ENCODE data around the gene WDR75. TPM values are rescaled to one million over a fixed set of nuclear protein-coding genes. Genes with fewer than 3 reads are reported as not detected.

WDR75 gene
- total and polyA plus RNA-seq, 12 donors = 11.8 to 19.2 (median 16.6) TPM

- DNase-seq (no peak), ATAC-seq (peak; percentile 41 to 81 (median 72))
- Histone ChIP-seq H3K4me1 (peaks cover 2 to 26% (median 16%) of the 10 kb centered on the region in 9 donors), H3K27ac (peak overlapping the region in 8 of 10 donors; percentile 4 to 59 (median 38)), H3K27me3 (no peaks in the 10 kb centered on the region), H3K9me3 (peaks cover 0 to 2% (median 0%) of the 10 kb centered on the region in 11 donors), H3K4me3 (no peak overlapping the region), H3K36me3 (no peaks in the 10 kb centered on the region)
- no peak for TF ChIP-seq CTCF (IDR thresholded peaks at IDR 0.05)
- 49 to 52% methylated on average over 5 of the region's 5 CpGs for WGBS, 2 donors
- intact Hi-C loops (cut with DNase I) = no loop called here
Observed at GRCh38 chr2:189522435-189523151, 81.3 kb downstream of the WDR75 start.

DNA sequence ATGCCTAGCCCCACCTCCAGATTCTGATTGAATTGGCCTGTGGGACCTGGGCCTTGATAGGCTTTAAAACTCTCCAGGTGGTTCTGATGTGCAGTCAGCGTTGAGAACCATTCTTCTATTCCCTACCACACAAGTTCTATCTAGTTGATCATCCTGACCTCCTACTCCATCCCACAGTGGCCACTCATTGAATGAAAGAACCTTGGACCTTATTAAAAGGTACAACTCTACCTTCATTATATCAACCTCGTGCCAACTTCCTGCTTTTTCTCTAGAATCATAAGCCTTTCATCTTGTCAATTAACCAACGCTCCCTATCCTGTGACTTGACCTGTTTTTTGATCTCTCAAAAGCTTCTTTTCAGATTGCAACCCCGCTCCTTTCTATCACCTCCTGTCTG lies 83.5 kb downstream of the WDR75 start:
- Histone ChIP-seq H3K36me3 (no peaks in the 10 kb centered on the region), H3K9me3 (no peaks in the 10 kb centered on the region), H3K4me1 (peaks cover 3 to 35% (median 28%) of the 10 kb centered on the region in 9 donors), H3K27ac (no peak overlapping the region), H3K27me3 (no peaks in the 10 kb centered on the region), H3K4me3 (no peak overlapping the region)
- no peak for TF ChIP-seq CTCF (IDR thresholded peaks at IDR 0.05)
- intact Hi-C loops (cut with DNase I) = no loop called here
- DNase-seq (no peak), ATAC-seq (no peak)
- WGBS, 2 donors = 83% methylated on average over 4 of the region's 4 CpGs

Other genes starting within 250 kb of the WDR75 start
- 10 to 100 TPM; 31.1 to 93.9 (median 47.9) TPM for gene SLC40A1, start 139.3 kb downstream of the WDR75 start, total RNA-seq
- gene SLC40A1, start 139.3 kb downstream of the WDR75 start, polyA plus RNA-seq = 10 to 100 TPM in 1 of 2 donors, 1 to 10 TPM in 1; 9.4 to 15.1 TPM
- gene ASNSD1, start 220.0 kb downstream of the WDR75 start, total RNA-seq = 10 to 100 TPM; 25.9 to 46.7 (median 30.8) TPM
- 10 to 100 TPM; 29.3 to 32.1 TPM for gene ASNSD1, start 220.0 kb downstream of the WDR75 start, polyA plus RNA-seq
- gene ANKAR, start 233.2 kb downstream of the WDR75 start, total RNA-seq = 1 to 10 TPM; 4.4 to 9.3 (median 5.8) TPM
- 1 to 10 TPM in 1 of 2 donors, under 1 TPM in 1; 0.64 to 5.6 TPM for gene ANKAR, start 233.2 kb downstream of the WDR75 start, polyA plus RNA-seq